OCI-LY7 (cell line): ENCODE data around the gene SVOPL. TPM values are rescaled to one million over a fixed set of nuclear protein-coding genes. Genes with fewer than 3 reads are reported as not detected.

Experiments
- BruUV-seq: library from RNA; stranded (reverse); fragments of 400-500 nt; replicated peaks from 2 replicates; lab custom pipeline; 2021; lab: Mats Ljungman, UMichigan
- CTCF ChIA-PET: fragments of 300-600 bp; sonication (Branson Sonifier 250); formaldehyde crosslinking; loops from one replicate; lab custom pipeline; 2022; ENCODE audit warnings: antibody characterized with exemption; ENCODE audit not compliant: unreplicated experiment; lab: Charles Lee
- POLR2A ChIA-PET: fragments of 300-600 bp; sonication (Branson Sonifier 250); formaldehyde crosslinking; loops from one replicate; lab custom pipeline; 2022; ENCODE audit warnings: antibody characterized with exemption; lab: Charles Lee
- DNase-seq: peaks from one replicate; pipeline ENCODE4 v3.0.0-alpha.2; 2015; ENCODE audit warnings: low spot score
- H2AFZ ChIP-seq: fragments of 200-600 bp; sonication (generic), shearing (Covaris generic); 2 replicates; pipeline ENCODE4 v1.6.1; 2014; ENCODE audit warnings: mild to moderate bottlenecking, antibody characterized with exemption, low read length, moderate library complexity
- H3K27ac ChIP-seq: fragments of 200-600 bp; sonication (generic); 2 replicates; pipeline ENCODE4 v1.5.1; 2014; ENCODE audit warnings: mixed run types, low read depth, mild to moderate bottlenecking, moderate library complexity, low read length, inconsistent platforms; ENCODE audit not compliant: poor library complexity, severe bottlenecking
- H3K36me3 ChIP-seq: fragments of 200-600 bp; sonication (generic); 2 replicates; pipeline ENCODE4 v1.6.1; 2014; ENCODE audit warnings: mild to moderate bottlenecking, antibody characterized with exemption, low read length, moderate library complexity, mixed read lengths; ENCODE audit not compliant: insufficient read depth
- H3K4me1 ChIP-seq: fragments of 200-600 bp; sonication (generic); 2 replicates; pipeline ENCODE4 v1.5.1; 2014; ENCODE audit warnings: mild to moderate bottlenecking, low read length; ENCODE audit not compliant: insufficient read depth, poor library complexity, severe bottlenecking
- H3K4me2 ChIP-seq: fragments of 200-600 bp; sonication (generic); 2 replicates; pipeline ENCODE4 v1.6.1; 2014; ENCODE audit warnings: mild to moderate bottlenecking, low read length
- H3K4me3 ChIP-seq: fragments of 200-600 bp; sonication (generic); 2 replicates; pipeline ENCODE4 v1.5.1; 2014; ENCODE audit warnings: mild to moderate bottlenecking, low read depth, low read length; ENCODE audit not compliant: poor library complexity, severe bottlenecking
- H3K79me2 ChIP-seq: fragments of 200-600 bp; sonication (generic); 2 replicates; pipeline ENCODE4 v1.6.1; 2016; ENCODE audit warnings: low read depth, mild to moderate bottlenecking, low read length, moderate library complexity, mixed read lengths; ENCODE audit not compliant: insufficient read depth
- H3K9me2 ChIP-seq: fragments of 200-600 bp; sonication (generic); 2 replicates; pipeline ENCODE4 v1.6.1; 2016; ENCODE audit warnings: mild to moderate bottlenecking, low read length, mixed read lengths; ENCODE audit not compliant: insufficient read depth
- H3K9me3 ChIP-seq: fragments of 200-600 bp; sonication (generic); 2 replicates; pipeline ENCODE4 v1.6.1; 2014; ENCODE audit warnings: mild to moderate bottlenecking, mixed run types, low read length, mixed read lengths
- H4K20me1 ChIP-seq: fragments of 200-600 bp; sonication (generic); 2 replicates; pipeline ENCODE4 v1.6.1; 2014; ENCODE audit warnings: mild to moderate bottlenecking, antibody characterized with exemption, low read length, moderate library complexity, mixed read lengths; ENCODE audit not compliant: insufficient read depth
- CTCF ChIP-seq: fragments of 200-600 bp; sonication (generic); conservative IDR thresholded peaks from 2 replicates; pipeline ENCODE4 v1.5.1; 2014; ENCODE audit warnings: mild to moderate bottlenecking, antibody characterized with exemption, low read length, moderate library complexity, mixed read lengths
- EZH2phosphoT487 ChIP-seq: fragments of 200-600 bp; sonication (generic); IDR thresholded peaks from 2 replicates; pipeline ENCODE4 v1.6.1; 2018; ENCODE audit warnings: low read depth, borderline replicate concordance, mild to moderate bottlenecking, mixed run types, antibody characterized with exemption, low read length, moderate library complexity, mixed read lengths
- intact Hi-C: fragments of 100-400 bp; cut with micrococcal nuclease; formaldehyde crosslinking; loops from one replicate; pipeline ENCODE4 v1.10.0; 2022; ENCODE audit not compliant: unreplicated experiment
- total RNA-seq, 2 experiments: library from RNA; depleted of rRNA in 1 of 2; stranded (reverse); fragments of >200 nt in 1 of 2; shearing (Covaris generic) in 1 of 2; gene quantifications; 2 replicates each; pipeline ENCODE4 v1.2.3, GENCODE V29; 2014 to 2022

The SVOPL gene
- total RNA-seq, 2 experiments from 2014 or later = not detected

- Histone ChIP-seq H3K27ac (no peak overlapping the region), H3K79me2 (no peaks in the 10 kb centered on the region), H3K4me2 (no peak overlapping the region), H3K4me3 (no peak overlapping the region), H3K36me3 (no peaks in the 10 kb centered on the region), H2AFZ (no peak overlapping the region), H3K9me2 (no peaks in the 10 kb centered on the region), H3K4me1 (no peaks in the 10 kb centered on the region), H4K20me1 (no peaks in the 10 kb centered on the region), H3K9me3 (no peaks in the 10 kb centered on the region)
- TF ChIP-seq CTCF = no peak
- no peak for TF ChIP-seq EZH2phosphoT487
- no peak for DNase-seq
- ChIA-PET POLR2A (interaction anchor here (0.6 to 0.7 kb wide), 2 partner anchors 90 to 342 kb away, joined by 3 to 8 read pairs; no protein-coding TSS in a partner anchor), CTCF (no interaction called here)
- intact Hi-C loops = no loop called here
- BruUV-seq = no TSS peak
These were observed 97.4 kb downstream of the SVOPL start for GRCh38 chr7:138603549-138604318.

GRCh38 chr7:138602451-138602850 lies 98.7 kb downstream of the SVOPL start:
- H3K9me3 ChIP-seq = no peaks in the 10 kb centered on the region
- H3K9me2 ChIP-seq = no peaks in the 10 kb centered on the region
- H3K36me3 ChIP-seq = no peaks in the 10 kb centered on the region
- ChIA-PET POLR2A (no interaction called here), CTCF (no interaction called here)
- H3K4me2 ChIP-seq = no peak overlapping the region
- no peak overlapping the region for H3K4me3 ChIP-seq
- no peak for DNase-seq
- H3K27ac ChIP-seq = no peak overlapping the region
- H3K79me2 ChIP-seq = no peaks in the 10 kb centered on the region
- no peaks in the 10 kb centered on the region for H3K4me1 ChIP-seq
- BruUV-seq = no TSS peak
- no peak overlapping the region for H2AFZ ChIP-seq
- intact Hi-C loops = no loop called here
- TF ChIP-seq CTCF (no peak), EZH2phosphoT487 (no peak)
- no peaks in the 10 kb centered on the region for H4K20me1 ChIP-seq

- H2AFZ ChIP-seq = no peak overlapping the region
- H3K4me1 ChIP-seq = no peaks in the 10 kb centered on the region
- H3K4me3 ChIP-seq = no peak overlapping the region
- no peaks in the 10 kb centered on the region for H4K20me1 ChIP-seq
- H3K9me3 ChIP-seq = no peaks in the 10 kb centered on the region
- no peak for TF ChIP-seq CTCF
- no peak for TF ChIP-seq EZH2phosphoT487
- intact Hi-C loops = no loop called here
- ChIA-PET POLR2A (no interaction called here), CTCF (no interaction called here)
- no peaks in the 10 kb centered on the region for H3K79me2 ChIP-seq
- BruUV-seq = no TSS peak
- H3K27ac ChIP-seq = no peak overlapping the region
- no peaks in the 10 kb centered on the region for H3K9me2 ChIP-seq
- no peaks in the 10 kb centered on the region for H3K36me3 ChIP-seq
- no peak for DNase-seq
- no peak overlapping the region for H3K4me2 ChIP-seq
These were observed 105.7 kb downstream of the SVOPL start for GRCh38 chr7:138595454-138595853.
